Activated T-helper 1 cell treated with Interleukin-2 at 50 U/mL for 16 hours (primary cell): ENCODE measurements around the gene TKFC.
"Not testable (repeated sequence)": the region's sequence is repeated elsewhere in the genome, so short reads cannot be mapped to it uniquely, and the experiment has no call there.

ENCODE experiments used
- DNase-seq: peaks from one replicate; pipeline ENCODE4 v3.0.0-alpha.2; 2020; ENCODE audit warnings: low read depth

TKFC gene

GRCh38 chr11:61369372-61370348, 36.6 kb downstream of the TKFC start:
- no peak for DNase-seq

- no peak for DNase-seq
These were observed 37.4 kb downstream of the TKFC start for GRCh38 chr11:61370349-61371005.

- DNase-seq, result no peak
These were observed 39.8 kb downstream of the TKFC start for GRCh38 chr11:61372659-61373420.

GRCh38 chr11:61375761-61376108, 42.7 kb downstream of the TKFC start:
- DNase-seq, result no peak

- no peak for DNase-seq
These were observed 44.6 kb downstream of the TKFC start for GRCh38 chr11:61377461-61378160.

- no peak for DNase-seq
These were observed 45.8 kb downstream of the TKFC start for GRCh38 chr11:61378713-61379313.

GRCh38 chr11:61380884-61381283, 47.9 kb downstream of the TKFC start:
- DNase-seq, result no peak

GRCh38 chr11:61383859-61384258, 50.8 kb downstream of the TKFC start:
- not testable (repeated sequence) for DNase-seq

- no peak for DNase-seq
These were observed 51.5 kb downstream of the TKFC start for GRCh38 chr11:61384271-61385242.

GRCh38 chr11:61390161-61390560, 57.1 kb downstream of the TKFC start:
- no peak for DNase-seq

GRCh38 chr11:61392981-61393595, 60.1 kb downstream of the TKFC start:
- DNase-seq, result no peak
